Body of pancreas (tissue), 4 donors: ENCODE results near the gene SLC25A15.

Source experiments
- CTCF ChIP-seq, 7 experiments: fragments of 450-650 bp in 4 of 7; fragments of 200-600 bp in 3 of 7; sonication (generic) in 3 of 7; IDR thresholded peaks; one replicate each; pipeline ENCODE4 v1.5.1; 2016 to 2019; ENCODE audit warnings: antibody characterized with exemption in 7 of 7
- POLR2A ChIP-seq, 3 donors: fragments of 450-650 bp; IDR thresholded peaks; one replicate each; pipeline ENCODE4 v1.6.1; 2016; ENCODE audit warnings: antibody characterized with exemption in 3 of 3, mild to moderate bottlenecking in 2 of 3

GRCh38 chr13:40792284-40793051 lies 3.1 kb downstream of the SLC25A15 start:
- TF ChIP-seq CTCF (IDR thresholded peaks at IDR 0.05) (no peak), POLR2A (IDR thresholded peaks at IDR 0.05) (no peak)
